Measurements from ENCODE around the gene KLHL3. TPM values are rescaled to one million over a fixed set of nuclear protein-coding genes. Genes with fewer than 3 reads are reported as not detected.

Gene KLHL3
- total RNA-seq, 1 donor from 2014 or later: 35.1 TPM

GRCh38 chr5:137684761-137685160 lies 51.1 kb downstream of the KLHL3 start:
- intact Hi-C loops (cut with DNase I): no loop called here
- DNase-seq (ENCODE audit: low spot score): no peak

DNA sequence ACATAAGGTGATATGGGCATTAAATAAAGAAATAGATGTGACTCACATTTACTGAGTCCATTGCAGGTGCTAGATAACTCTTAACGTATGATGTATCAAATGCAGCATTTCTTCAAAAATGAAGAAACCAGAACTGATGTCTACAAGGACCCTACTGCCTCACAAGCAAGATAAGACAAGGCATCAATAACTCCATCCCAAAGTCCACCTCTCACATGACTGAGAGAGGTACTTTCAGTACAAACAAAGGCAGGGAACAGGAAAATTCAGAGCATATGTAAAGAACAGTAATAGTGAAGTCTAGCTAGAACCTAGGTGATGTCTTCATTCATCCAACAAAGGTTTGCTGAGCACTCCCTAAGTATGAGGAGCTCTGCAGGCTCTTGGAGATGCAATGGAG lies 54.7 kb downstream of the KLHL3 start:
- no peak for DNase-seq (ENCODE audit: low spot score)
- intact Hi-C loops (cut with DNase I): no loop called here

DNA sequence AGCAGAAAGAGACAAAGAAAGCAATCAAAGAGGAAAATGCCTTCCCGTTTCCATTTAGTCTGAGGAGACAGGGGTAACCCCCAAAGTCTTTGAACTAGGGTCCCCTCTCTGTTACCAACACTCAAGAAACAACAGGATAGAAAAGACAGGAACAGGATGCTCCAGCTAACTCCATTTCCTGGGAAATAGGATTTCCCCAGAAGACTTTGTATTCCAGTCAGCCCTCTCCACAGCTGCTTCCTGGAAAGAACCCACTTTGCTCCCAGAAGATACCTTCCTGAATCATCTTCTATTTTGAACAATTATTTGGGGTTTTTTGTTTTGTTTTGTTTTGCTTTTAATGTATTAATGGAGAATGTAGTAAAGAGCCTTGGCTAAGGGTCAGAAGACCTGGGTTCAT lies 56.0 kb downstream of the KLHL3 start:
- intact Hi-C loops (cut with DNase I): no loop called here
- no peak for DNase-seq (ENCODE audit: low spot score)

DNA sequence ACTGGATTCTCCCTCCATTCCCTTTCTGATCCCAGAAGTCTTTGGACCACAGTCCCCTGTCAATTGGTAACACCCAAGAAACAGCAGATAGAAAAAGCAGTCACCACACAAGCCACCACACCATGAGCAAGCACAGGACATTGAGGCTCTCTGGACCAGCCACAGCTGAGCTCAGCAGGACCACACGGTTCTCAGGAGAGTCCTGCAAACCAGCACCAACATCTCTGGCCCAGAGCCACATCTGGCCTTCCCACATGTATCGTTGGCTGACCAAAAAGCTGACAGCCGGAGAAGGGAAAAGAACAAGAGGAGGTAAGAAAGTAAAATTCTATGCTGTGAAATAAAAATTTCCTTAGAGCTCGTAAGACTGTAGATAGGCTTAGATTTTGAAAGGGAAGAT lies 56.7 kb downstream of the KLHL3 start:
- intact Hi-C loops (cut with DNase I): no loop called here
- no peak for DNase-seq (ENCODE audit: low spot score)

GRCh38 chr5:137672881-137673280 lies 63.0 kb downstream of the KLHL3 start:
- DNase-seq (ENCODE audit: low spot score): no peak
- intact Hi-C loops (cut with DNase I): no loop called here

- intact Hi-C loops (cut with DNase I): no loop called here
- DNase-seq (ENCODE audit: low spot score): no peak
Measured at GRCh38 chr5:137672001-137672400, 63.9 kb downstream of the KLHL3 start.

DNA sequence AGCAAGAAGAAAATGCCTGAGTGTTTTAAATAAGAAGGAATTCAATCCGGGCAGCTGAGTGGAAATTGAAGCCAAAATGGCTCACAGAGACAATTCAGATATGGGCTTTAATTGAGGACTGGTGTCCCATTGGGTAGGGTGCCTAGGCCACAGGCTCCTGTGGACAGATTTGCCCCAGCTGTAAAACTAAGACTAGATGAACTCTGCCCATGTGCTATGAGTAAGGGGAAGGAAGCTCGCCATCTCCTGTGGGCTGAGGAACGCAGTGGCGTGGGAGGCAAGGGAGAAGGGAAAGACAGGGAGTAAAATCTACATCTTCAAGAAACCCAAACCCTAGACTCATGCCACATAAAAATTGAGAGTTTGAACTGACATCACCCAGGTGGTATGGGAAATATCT lies 66.1 kb downstream of the KLHL3 start:
- no peak for DNase-seq (ENCODE audit: low spot score)
- intact Hi-C loops (cut with DNase I): no loop called here

DNA sequence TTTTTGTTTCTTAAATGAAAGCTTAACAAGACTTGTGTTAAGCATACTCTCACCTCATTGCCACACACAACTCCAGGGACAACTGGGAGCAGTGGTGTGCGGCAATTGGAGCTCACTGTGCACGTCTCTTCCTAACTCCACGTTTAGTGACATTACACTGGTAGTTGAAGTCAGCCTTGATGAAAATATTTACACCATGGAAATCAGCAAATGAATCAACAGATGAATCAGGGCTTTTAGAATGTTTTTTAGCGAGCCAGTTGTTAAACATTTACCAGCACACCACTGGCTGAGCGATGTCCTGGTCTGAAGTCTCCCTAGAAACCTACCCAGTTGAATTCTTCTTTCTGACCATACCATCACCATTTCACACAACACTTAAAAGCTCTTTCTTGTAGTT lies 67.3 kb downstream of the KLHL3 start:
- no peak for DNase-seq (ENCODE audit: low spot score)

DNA sequence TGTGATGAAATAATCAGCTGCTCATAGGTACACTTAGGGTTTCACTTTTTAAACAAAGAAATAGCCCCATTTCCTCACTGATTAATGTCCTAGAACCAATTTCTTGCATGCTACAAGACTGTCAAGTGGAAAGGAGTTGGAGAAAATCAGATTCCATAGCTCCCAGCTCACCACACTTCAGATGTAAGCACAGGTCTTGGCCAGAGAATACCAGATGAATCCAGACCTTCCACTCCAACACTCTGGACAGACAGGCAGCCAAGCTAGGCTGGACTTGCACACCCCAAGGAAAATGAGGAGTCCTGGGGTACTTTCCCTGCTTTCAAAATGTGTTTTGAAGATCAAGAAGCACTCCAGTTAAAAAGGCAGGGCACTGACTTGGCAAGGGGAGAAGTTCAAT lies 68.5 kb downstream of the KLHL3 start:
- intact Hi-C loops (cut with DNase I): no loop called here
- DNase-seq (ENCODE audit: low spot score): no peak

More for the DNA sequence above, 67.3 kb downstream of the KLHL3 start:
- intact Hi-C loops (cut with DNase I): no loop called here

- DNase-seq (ENCODE audit: low spot score): no peak
- intact Hi-C loops (cut with DNase I): no loop called here
Measured at GRCh38 chr5:137666901-137667300, 69.0 kb downstream of the KLHL3 start.

GRCh38 chr5:137666461-137666850 lies 69.4 kb downstream of the KLHL3 start:
- intact Hi-C loops (cut with DNase I): no loop called here

GRCh38 chr5:137665678-137666460 lies 70.0 kb downstream of the KLHL3 start:
- intact Hi-C loops (cut with DNase I): no loop called here
- DNase-seq (ENCODE audit: low spot score): no peak

More at GRCh38 chr5:137666461-137666850, 69.4 kb downstream of the KLHL3 start:
- no peak for DNase-seq (ENCODE audit: low spot score)

GRCh38 chr5:137660349-137660817 lies 75.5 kb downstream of the KLHL3 start:
- intact Hi-C loops (cut with DNase I): loop anchor here (2.0 kb wide), 1 partner anchor 82 kb away; no protein-coding TSS in a partner anchor
- DNase-seq (ENCODE audit: low spot score): no peak

DNA sequence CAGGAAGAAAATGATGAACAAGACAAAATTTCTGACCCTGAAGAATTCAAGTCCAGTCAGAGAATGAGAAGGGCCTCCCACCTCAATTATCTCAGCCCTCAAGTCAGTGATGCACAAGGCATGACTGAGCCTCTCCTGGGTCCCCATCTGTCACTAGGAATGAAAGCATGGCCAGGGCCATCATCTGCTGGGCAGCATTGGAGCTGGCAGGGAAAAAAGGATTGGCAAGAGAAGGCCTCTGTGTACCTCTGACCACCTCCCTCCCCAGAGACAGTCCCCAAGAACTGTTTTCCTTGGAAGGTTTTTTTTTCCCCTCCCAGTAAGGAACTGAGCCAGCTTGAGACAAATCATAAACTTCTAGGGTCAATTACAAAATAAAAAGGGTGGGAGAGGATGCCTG lies 76.7 kb downstream of the KLHL3 start:
- intact Hi-C loops (cut with DNase I): no loop called here
- DNase-seq (ENCODE audit: low spot score): no peak

GRCh38 chr5:137658324-137658723 lies 77.6 kb downstream of the KLHL3 start:
- no peak for DNase-seq (ENCODE audit: low spot score)
- intact Hi-C loops (cut with DNase I): no loop called here

DNA sequence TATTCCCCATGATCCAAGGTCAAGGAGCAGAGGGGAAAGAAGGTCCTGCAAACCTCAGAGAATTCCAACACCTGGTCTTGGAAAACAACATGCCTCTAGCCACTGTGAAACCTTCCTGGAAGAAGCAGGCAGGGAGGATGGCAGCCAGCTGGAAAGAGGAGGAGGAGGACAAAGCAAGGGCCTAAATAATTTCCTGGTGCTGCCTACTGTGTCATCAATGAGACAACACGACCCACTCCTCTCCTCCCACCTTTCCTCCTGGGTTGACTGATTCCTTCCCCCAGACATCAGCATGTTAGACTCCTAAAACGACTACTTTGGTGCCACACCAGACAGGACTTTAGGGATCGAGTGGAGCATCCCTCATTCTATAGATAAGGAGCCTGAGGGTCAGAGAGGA lies 78.8 kb downstream of the KLHL3 start:
- DNase-seq (ENCODE audit: low spot score): no peak
- intact Hi-C loops (cut with DNase I): no loop called here

DNA sequence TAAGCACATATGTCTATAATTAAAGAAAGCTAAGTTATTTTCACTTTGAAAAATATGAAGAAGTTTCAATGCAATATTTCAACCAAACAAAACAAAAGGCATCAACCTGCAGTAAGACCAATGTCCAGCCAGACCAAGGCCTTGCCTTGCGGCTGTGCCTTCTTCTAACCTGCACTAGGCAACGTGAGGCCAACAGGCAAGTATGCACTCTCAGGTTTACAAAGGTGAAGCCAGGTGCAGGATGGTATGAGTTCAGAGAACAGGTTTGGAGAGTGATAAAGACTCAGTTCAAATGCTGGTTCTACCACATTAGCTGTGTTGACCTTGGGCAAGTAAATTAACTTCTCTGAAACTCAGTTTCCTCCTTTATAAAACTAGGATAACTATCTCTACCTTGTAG lies 79.3 kb downstream of the KLHL3 start:
- no peak for DNase-seq (ENCODE audit: low spot score)
- intact Hi-C loops (cut with DNase I): no loop called here

DNA sequence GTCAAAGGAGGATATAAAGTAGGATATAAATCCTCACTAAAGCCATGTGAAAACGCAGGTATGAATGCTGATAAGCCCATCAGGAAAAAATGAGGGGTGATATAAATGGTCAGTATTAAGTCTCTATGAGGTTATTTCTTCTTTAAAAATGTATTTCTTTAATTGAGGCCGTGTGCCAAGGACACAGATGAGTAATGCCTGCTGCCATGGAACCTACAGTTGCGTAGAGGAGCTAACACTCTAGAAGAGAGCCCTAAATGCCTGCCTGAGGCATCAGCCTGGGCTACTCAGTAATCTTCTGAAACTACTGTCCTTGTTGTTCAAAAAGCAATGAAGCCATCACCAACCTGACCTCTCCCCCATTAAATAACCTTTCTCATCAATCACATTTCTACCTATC lies 84.9 kb downstream of the KLHL3 start:
- DNase-seq (ENCODE audit: low spot score): no peak

GRCh38 chr5:137649228-137649935 lies 86.5 kb downstream of the KLHL3 start:
- DNase-seq (ENCODE audit: low spot score): no peak
- intact Hi-C loops (cut with DNase I): no loop called here

More for the DNA sequence above, 84.9 kb downstream of the KLHL3 start:
- intact Hi-C loops (cut with DNase I): no loop called here

DNA sequence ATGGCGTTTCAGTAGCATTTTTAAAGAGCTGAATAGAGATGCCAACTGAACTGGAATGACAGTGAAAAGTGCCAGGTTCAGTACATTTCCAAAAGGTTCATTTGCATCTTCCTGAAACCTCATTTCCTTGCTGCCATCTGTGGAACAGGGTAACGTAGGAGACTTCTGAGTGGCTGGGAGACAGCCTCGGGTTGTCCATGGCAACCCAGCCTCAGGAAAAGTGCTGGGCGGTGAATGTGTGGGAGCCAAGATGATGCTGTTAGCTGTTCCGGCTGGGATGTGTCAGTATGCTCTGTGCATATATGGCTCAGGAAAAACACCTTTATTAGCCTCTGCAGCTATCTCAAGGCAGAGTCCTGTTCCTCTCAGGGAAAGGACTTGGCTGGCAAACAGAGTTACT lies 87.5 kb downstream of the KLHL3 start:
- DNase-seq (ENCODE audit: low spot score): no peak
- intact Hi-C loops (cut with DNase I): no loop called here

GRCh38 chr5:137647401-137647800 lies 88.5 kb downstream of the KLHL3 start:
- no peak for DNase-seq (ENCODE audit: low spot score)
- intact Hi-C loops (cut with DNase I): no loop called here
